Dermis blood vessel endothelial cell (primary cell): ENCODE measurements around the gene TWIST2. TPM values are rescaled to one million over a fixed set of nuclear protein-coding genes. Genes with fewer than 3 reads are reported as not detected.

Source experiments
- DNase-seq: peaks from one replicate; pipeline ENCODE4 v3.0.0; 2010
- total RNA-seq: library from RNA; depleted of rRNA; stranded (reverse); fragments of >200 nt; gene quantifications from 2 replicates; pipeline ENCODE4 v1.2.3, GENCODE V29; 2014

TWIST2 gene
- 0.56 TPM in 1 of 2 replicates, not detected in the other for total RNA-seq

GRCh38 chr2:238847841-238848690, at the start of gene TWIST2:
Gene TWIST2, plus strand, starts transcription at chr2:238848085. Its CDS starts 131 bp downstream, at chr2:238848216.
- DNase-seq: peak; percentile 40

- no peak for DNase-seq
Observed at GRCh38 chr2:238801791-238802190, 46.1 kb upstream of the TWIST2 start.

- DNase-seq: no peak
Observed at GRCh38 chr2:238802957-238803356, 44.9 kb upstream of the TWIST2 start.

DNA sequence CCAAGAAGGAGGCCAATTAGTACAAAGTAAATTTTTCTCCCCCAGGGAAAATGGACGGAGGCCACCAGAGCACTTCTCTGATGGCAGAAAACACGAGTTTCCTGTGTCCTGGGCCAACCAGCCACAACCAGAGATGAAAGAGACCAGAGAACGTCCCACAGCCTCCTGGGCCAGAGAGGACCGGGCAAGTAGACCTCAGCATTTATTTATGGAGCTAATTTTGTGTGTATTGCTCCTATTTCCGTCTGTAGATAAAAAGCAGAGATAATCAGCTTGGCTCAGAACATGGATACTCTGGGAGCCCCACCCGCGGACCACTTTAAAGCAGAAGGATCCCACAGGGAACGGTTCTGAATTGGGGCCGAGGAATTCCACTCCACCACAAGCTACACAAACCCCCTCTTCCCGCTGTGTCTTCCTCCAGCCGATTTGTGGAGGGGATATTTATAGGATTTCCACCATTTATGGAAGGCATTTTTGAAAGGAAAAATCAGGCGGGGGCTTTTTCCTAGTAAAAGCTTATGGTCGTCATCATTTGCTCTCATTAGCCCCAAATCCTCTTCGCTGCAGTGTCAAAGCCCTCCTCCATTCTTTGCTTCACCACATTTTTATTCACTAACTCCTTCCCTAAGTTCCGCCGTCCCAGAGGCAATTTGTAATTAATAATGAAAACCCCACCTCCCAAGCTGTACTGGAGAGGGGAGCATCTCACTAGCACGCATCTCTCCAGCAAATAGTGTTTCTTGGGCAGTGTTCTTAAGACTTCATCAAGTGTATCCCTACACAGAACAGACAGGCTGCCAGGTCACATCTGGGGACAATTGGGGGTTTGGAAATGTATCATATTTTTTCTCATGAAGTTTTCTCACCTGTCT, 43.7 kb upstream of the TWIST2 start:
- DNase-seq: no peak

DNA sequence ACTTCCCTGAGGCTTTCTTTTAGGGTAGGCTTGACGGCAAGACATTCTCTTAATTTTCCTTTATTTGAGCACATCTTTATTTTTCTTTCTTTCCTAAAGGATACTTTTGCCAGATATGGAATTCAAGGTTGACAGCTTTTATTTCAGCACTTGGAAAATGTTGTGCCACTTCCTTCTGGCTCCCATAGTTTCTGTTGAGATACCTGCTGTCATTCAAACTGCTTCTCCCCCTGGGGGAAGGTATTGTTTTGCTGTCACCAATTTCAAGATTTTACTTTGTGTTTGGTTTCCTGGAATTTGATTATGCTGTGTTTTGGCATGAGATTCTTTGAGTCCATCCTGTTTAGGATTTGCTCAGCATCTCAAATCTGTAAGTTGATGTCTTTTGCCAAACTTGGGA, 39.1 kb upstream of the TWIST2 start:
- no peak for DNase-seq

- DNase-seq: no peak
Observed at GRCh38 chr2:238810321-238810720, 37.6 kb upstream of the TWIST2 start.

DNA sequence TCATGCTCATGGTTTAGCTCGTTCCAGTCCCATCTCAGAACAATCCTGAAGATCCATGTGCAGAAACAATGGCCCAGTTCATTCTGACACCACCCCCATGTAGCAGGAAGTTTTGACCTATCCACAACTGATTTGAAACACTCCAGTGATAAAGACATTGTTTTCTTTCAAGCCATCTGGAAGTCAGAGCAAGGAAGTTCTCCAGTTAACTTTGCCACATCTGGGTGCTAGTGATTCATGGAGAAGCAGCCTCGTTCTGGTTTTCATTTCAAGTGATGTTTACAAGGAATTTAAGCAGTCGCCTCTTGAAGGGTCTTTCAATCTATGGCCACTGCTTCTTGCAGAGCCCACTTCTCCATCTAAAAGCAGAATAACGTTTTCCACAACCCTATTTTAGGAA, 36.6 kb upstream of the TWIST2 start:
- DNase-seq: no peak

DNA sequence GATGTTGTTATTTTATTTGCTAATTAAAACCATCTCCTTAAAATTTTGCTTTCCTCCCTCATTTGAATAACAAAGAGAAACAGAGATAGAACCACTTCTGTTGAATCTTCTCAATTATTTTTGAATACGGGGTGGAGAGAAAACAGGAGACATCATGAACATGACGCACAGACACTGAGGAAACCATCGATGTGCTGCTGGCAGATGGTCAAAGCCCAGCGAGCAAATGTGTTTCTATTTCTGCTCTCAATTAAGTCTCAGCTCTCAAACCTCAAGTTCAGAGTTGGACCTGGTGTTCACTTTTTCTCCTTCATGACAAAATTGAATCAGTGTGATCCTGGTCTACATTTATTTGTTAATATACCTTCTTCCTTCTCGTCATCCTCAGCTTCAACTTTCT, 36.1 kb upstream of the TWIST2 start:
- DNase-seq: no peak

- no peak for DNase-seq
Observed at GRCh38 chr2:238813109-238813508, 34.8 kb upstream of the TWIST2 start.

GRCh38 chr2:238814815-238815214, 33.1 kb upstream of the TWIST2 start:
- no peak for DNase-seq

DNA sequence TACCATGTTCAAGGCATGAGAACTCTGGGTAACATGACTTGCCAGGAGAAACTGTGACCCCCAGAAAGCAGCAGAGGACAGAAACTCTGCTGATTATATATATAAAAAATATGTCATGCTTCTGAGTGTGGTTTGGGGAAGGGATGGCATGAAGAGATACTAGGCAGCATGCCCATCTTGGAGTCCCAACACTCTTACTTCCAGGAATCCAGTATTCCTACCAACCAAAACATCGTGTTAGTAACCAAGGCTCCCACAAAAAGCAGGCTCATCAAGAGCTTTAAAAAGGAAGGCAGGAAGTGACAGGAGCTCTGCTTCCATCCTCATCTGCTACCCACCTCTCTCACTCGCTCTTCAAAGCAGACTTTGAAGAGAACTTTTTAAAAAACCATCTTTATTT, 31.6 kb upstream of the TWIST2 start:
- no peak for DNase-seq

DNA sequence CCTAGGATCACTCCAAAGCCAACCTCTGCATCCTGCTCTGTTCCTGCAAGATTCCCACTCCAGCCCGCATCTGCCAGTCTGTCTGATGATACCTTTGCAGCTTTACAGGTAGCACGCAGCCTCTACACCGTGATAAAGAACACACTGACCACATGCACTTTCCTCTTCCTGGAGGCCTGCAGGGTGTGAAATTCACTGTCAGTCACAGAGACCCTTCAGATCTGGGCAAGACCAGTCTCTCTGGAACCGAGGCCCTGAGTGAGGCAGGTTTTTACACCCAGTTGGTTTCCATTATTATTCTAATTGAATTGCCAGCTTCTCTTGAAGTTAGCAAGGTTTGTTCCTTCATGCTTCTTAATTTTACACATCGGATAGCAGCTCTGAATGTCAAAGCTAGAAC, 30.5 kb upstream of the TWIST2 start:
- DNase-seq: no peak

GRCh38 chr2:238817891-238818290, 30.0 kb upstream of the TWIST2 start:
- DNase-seq: no peak

DNA sequence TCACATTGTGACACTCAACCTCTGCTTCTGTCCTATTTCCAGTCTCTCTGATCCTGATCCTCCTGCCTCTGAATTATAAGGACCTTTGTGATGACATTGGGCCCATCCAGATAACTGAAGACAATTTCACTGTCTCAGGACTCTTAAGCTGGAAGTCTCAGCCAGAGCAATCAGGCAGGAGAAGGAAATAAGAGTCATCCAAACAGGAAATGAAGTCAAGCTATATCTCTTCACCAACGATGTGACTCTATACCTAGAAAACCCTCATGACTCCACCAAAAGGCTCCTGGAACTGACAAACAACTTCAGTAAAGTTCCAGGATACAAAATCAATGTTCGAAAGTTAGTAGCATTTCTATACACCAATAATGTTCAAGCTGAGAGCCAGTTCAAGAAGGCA, 29.3 kb upstream of the TWIST2 start:
- peak; percentile 8 for DNase-seq

GRCh38 chr2:238820197-238820596, 27.7 kb upstream of the TWIST2 start:
- no peak for DNase-seq

DNA sequence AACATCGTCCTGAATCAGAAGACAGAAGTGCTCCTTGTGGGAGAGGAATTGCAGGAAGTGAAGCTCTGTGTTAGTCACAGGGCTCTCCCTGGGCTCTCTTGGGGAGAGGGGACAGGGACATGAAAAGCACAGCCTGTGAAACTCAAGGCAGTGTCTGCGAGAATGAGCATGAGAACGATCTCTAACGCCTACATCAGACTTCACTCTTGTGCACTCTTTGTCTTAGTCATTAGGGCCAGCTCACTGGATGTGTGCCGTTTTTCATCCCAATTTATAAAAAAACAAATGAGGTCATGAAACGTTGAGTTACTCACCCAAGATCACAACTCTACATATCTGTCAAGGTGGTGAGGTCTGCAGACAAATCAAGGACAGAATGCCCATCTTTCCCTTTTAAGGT, 27.0 kb upstream of the TWIST2 start:
- no peak for DNase-seq

- no peak for DNase-seq
Observed at GRCh38 chr2:238821391-238821790, 26.5 kb upstream of the TWIST2 start.

- DNase-seq: no peak
Observed at GRCh38 chr2:238821944-238822670, 25.8 kb upstream of the TWIST2 start.

- no peak for DNase-seq
Observed at GRCh38 chr2:238822955-238823354, 24.9 kb upstream of the TWIST2 start.

GRCh38 chr2:238831177-238831576, 16.7 kb upstream of the TWIST2 start:
- no peak for DNase-seq

DNA sequence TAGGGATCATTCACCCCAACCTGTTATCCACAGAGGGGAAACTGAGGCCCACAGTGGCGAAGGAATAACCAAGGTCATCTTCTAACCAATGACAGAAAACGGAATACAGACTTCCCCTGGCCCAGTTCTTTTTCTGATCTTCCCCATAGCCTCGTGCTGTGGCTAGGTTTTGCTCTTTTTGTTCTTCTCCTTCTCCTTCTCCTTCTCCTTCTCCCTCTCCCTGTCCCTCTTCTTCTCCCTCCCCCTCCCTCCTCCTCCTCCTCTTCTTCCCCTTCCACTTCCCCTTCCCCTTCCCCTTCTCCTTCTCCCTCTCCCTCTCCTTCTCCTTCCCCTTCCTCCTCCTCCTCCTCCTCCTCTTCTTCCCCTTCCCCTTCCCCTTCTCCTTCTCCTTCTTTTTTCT, 12.9 kb upstream of the TWIST2 start:
- DNase-seq: no peak

GRCh38 chr2:238835726-238836301, 12.1 kb upstream of the TWIST2 start:
- no peak for DNase-seq
